LNCaP clone FGC (cell line): Measurements from ENCODE around the gene GLO1.

Experiments
- DNase-seq: peaks from one replicate; pipeline ENCODE4 v3.0.0-alpha.2; 2011; ENCODE audit warnings: low read depth
- H3K4me3 ChIP-seq: 2 replicates; pipeline ENCODE4 v1.5.1; 2011; ENCODE audit warnings: mild to moderate bottlenecking, low read depth, low read length, control low read depth
- CTCF ChIP-seq: IDR thresholded peaks from 2 replicates; pipeline ENCODE4 v1.5.1; 2012; ENCODE audit warnings: mild to moderate bottlenecking; ENCODE audit not compliant: control insufficient read depth, insufficient read depth; ENCODE audit errors: extremely low read depth

GLO1 gene

DNA sequence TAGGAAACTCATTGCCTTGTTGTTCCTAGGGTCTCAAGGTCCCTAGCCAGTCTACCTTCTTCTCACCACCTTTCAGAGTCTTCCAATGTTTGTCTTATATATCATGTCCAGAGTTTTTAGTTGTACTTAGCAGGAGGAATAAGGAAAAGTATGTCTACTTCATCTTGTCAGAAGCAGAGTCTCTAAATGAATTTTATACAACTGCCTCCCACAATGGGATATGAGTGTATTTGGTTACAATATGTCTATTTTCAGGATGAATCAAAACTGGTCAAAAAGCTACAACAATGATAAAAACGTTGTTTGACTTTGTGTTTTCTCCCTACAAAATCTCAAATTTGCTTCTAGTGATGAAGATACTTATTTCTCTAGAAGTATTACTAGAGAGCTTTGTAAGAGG is 7.0 kb downstream of the GLO1 start:
- no peak for TF ChIP-seq CTCF
- DNase-seq = no peak
- no peak overlapping the region for H3K4me3 ChIP-seq

DNA sequence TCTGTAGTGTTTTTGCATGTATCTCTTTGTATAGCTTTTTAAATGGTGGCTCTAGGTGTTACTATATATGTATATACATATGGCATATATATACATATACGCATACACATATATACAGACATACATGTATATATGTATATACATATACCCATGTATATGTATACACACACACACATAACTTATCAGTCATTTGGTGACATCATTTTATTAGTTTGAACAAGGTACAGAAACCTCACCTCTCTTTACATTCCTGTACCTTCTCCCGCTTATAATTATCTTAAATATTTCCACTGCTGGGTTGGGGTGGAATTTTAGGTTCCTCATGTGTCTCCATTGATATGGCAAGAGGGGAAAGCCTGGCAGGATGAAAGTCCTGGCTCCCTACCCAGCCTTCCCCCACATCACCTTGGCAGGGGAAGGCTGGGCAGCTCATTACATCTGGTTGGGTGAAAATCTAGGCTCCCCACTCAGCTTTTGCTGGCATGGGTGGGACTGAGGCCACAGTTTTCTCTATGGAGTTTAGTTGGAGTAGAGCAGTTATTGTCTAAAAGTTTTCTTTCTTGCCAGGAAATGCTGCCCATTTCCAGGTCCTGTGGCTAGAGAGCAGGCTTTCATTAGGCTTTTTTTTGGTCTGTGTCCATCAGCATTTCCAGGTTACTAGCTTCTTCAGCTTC is 7.6 kb downstream of the GLO1 start:
- TF ChIP-seq CTCF = no peak
- DNase-seq = no peak
- no peak overlapping the region for H3K4me3 ChIP-seq

GRCh38 chr6:38688579-38689087 is 14.3 kb downstream of the GLO1 start:
- no peak overlapping the region for H3K4me3 ChIP-seq
- DNase-seq = no peak
- no peak for TF ChIP-seq CTCF

GRCh38 chr6:38687549-38687948 is 15.4 kb downstream of the GLO1 start:
- DNase-seq = no peak
- no peak for TF ChIP-seq CTCF
- no peak overlapping the region for H3K4me3 ChIP-seq

- H3K4me3 ChIP-seq = no peak overlapping the region
- TF ChIP-seq CTCF = no peak
- DNase-seq = no peak
Observed at GRCh38 chr6:38687043-38687353, 15.9 kb downstream of the GLO1 start.

GRCh38 chr6:38686270-38687042 is 16.5 kb downstream of the GLO1 start:
- no peak for TF ChIP-seq CTCF
- no peak overlapping the region for H3K4me3 ChIP-seq
- DNase-seq = no peak
